WERI-Rb-1 (cell line): ENCODE measurements around the gene FBLN1.

Experiments used
- DNase-seq: peaks from one replicate; pipeline ENCODE4 v3.0.0-alpha.2; 2020
- H3K27ac ChIP-seq: fragments of 250-450 bp; sonication (Bioruptor Pico); 2 replicates; pipeline ENCODE4 v1.5.1; 2020; ENCODE audit warnings: mild to moderate bottlenecking, moderate library complexity
- H3K27me3 ChIP-seq: fragments of 250-450 bp; sonication (Bioruptor Pico); 2 replicates; pipeline ENCODE4 v1.5.1; 2021; ENCODE audit warnings: mild to moderate bottlenecking, low read depth, moderate library complexity; ENCODE audit not compliant: insufficient read depth, severe bottlenecking
- H3K36me3 ChIP-seq: fragments of 250-450 bp; sonication (Bioruptor Pico); 2 replicates; pipeline ENCODE4 v1.5.1; 2020; ENCODE audit warnings: mild to moderate bottlenecking, moderate library complexity
- H3K4me3 ChIP-seq: 2 replicates; pipeline ENCODE4 v1.5.1; 2011; ENCODE audit warnings: low read depth, mild to moderate bottlenecking, control low read depth, low read length
- H3K9me3 ChIP-seq: fragments of 250-450 bp; sonication (Bioruptor Pico); 2 replicates; pipeline ENCODE4 v1.5.1; 2021; ENCODE audit warnings: mild to moderate bottlenecking, moderate library complexity; ENCODE audit not compliant: severe bottlenecking
- TF ChIP-seq, protein P1 (sequence below): IDR thresholded peaks from 2 replicates; pipeline ENCODE4 v1.5.1; 2011; ENCODE audit warnings: low read depth, mild to moderate bottlenecking, control low read depth, inconsistent platforms, low read length

FBLN1 gene

DNA sequence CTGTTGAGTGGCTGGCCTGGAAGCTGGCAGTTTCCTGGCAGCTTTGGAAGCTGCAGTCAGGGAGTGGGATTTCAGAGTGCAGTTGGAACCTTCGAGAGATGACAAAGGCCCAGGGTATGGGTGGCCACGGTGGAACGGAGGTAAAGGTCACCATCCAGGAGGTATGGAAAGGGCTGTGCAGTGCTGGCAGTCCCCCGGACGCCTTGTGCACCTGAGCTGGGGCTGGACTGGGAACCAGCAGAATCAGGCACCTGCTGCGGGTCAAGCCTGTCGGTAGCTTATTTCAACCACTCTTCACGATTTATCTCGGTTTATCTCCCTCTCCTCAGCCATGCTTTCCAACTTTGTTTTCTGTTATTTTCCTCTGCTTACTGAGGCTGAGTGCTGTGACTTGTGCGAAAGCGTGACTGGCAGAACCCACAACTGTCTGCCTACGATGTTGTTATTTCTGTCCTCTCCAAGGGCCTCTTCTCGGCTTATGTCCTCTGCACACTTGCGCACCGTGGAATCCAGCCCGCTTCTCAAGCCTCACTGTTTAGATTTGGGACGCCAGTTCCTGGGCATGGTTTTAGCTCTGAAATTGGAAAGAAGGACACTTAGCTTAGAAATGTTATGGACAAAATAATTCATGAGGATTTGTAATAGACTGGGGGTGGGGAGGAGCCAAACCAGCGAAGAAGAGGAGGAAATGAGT, 145.0 kb downstream of the FBLN1 start:
- TF ChIP-seq, protein P1, sequence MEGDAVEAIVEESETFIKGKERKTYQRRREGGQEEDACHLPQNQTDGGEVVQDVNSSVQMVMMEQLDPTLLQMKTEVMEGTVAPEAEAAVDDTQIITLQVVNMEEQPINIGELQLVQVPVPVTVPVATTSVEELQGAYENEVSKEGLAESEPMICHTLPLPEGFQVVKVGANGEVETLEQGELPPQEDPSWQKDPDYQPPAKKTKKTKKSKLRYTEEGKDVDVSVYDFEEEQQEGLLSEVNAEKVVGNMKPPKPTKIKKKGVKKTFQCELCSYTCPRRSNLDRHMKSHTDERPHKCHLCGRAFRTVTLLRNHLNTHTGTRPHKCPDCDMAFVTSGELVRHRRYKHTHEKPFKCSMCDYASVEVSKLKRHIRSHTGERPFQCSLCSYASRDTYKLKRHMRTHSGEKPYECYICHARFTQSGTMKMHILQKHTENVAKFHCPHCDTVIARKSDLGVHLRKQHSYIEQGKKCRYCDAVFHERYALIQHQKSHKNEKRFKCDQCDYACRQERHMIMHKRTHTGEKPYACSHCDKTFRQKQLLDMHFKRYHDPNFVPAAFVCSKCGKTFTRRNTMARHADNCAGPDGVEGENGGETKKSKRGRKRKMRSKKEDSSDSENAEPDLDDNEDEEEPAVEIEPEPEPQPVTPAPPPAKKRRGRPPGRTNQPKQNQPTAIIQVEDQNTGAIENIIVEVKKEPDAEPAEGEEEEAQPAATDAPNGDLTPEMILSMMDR = no peak
- Histone ChIP-seq H3K36me3 (no peaks in the 10 kb centered on the region), H3K27me3 (peaks cover 10% of the 10 kb centered on the region), H3K9me3 (no peaks in the 10 kb centered on the region), H3K4me3 (no peak overlapping the region), H3K27ac (no peak overlapping the region)
- no peak for DNase-seq

DNA sequence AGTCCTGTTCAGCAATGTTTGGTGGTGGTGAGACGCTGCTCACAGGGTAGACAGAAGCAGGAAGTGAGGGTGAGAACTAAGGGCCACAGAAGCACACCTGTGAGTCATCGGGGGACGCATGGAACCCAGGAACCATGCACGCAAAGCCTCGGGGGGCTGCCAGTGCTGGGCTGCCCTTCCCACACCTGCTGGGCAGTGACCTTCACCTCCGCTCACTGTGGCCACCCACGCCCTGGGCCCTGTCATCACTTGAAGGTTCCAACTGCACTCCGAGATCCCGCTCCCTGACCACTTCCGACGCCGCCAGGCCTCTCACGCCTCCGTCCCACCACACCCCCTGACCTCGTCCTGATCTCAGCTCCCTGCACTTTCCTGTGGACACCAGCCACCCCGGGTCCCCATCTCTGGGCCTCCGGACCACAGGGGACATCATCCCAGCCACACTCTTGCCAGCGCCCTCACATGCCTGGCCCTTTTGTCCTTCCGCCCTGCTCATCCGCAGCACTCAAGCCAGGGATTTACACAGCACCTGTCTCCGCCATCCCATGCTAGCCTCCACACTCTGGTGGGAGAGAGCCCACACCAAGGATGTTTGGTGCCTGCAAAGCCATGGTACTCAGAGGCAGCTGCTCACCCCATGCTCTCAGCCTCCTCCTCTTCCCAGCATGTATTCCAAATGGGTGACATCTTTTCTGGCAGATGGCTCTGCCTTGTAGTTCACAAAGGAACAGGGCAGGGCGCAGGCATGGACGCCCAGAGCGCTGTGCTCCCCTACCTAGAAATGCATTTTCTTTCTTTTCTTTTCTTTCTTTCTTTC, 145.8 kb downstream of the FBLN1 start:
- Histone ChIP-seq H3K27me3 (peaks cover 10% of the 10 kb centered on the region), H3K36me3 (no peaks in the 10 kb centered on the region), H3K4me3 (no peak overlapping the region), H3K27ac (no peak overlapping the region), H3K9me3 (no peaks in the 10 kb centered on the region)
- no peak for DNase-seq
- TF ChIP-seq, protein P1 = no peak

DNA sequence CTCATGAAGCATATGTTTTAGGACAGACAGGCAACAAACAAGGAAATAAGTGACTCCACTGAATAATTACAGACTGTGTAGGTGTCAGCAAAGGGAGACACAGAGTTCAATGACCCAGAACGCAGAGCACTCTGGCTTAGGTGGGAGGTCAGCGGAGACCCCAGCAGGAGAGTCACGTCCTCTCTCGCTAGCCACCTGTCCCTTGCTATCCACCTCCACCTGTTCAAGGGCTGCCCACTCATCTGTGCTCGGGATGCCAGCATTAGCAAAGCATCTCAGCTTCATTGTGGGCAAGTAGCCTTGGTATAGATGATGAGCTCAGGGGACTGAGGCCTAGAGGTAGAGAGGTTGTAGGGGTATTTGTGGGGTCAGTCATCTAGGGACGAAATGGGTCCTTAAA, 147.1 kb downstream of the FBLN1 start:
- TF ChIP-seq, protein P1 = no peak
- DNase-seq = no peak
- H3K36me3 ChIP-seq = no peaks in the 10 kb centered on the region
- peaks cover 7% of the 10 kb centered on the region for H3K27me3 ChIP-seq
- no peaks in the 10 kb centered on the region for H3K9me3 ChIP-seq
- no peak overlapping the region for H3K4me3 ChIP-seq
- H3K27ac ChIP-seq = no peak overlapping the region

DNA sequence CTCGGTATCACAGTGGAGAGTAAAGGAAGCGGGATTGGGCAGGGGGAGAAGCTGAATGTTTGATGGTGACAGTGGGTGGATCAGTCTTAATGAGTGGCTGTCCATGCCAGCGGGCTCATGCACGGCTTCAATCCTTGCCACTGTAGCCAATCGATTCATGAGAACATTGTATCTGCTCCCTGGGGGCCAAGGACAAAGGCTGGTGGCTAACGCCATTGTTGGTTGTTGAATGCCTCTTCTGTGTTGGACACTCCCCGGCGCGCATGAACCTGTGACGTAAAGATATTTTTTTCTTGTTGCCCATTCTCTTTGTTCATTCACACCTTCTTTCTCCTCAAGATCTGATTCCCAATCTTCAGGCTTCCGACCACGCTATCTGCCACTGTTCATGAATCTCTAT, 148.0 kb downstream of the FBLN1 start:
- no peak for DNase-seq
- Histone ChIP-seq H3K27me3 (no peaks in the 10 kb centered on the region), H3K27ac (no peak overlapping the region), H3K9me3 (no peaks in the 10 kb centered on the region), H3K4me3 (no peak overlapping the region), H3K36me3 (no peaks in the 10 kb centered on the region)
- TF ChIP-seq, protein P1 = no peak
